ENCODE data around the gene PACC1.

DNA sequence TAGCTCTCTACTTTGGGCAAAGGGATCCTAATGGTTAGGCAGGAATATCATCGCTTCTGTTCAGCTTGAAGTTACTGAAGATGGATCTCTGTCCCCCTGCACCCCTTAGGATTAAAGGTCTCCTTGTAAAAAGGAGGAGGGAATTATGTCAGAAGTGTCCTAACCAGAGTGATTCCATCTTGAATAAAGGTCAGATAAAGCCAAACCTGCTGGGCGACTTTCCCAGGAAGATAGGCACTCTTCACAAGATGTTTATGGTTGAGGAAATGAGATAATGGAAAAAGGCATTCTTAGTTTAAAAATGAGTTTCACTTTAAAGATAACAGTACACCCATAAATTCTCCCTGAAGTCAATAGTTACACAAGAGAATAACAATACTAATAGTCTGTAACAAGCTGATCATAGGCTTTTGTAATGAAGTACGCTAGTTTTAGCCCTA, 16.3 kb upstream of the PACC1 start:
- TF ChIP-seq CTCF (IDR thresholded peaks at IDR 0.05) = no peak
- TF ChIP-seq POLR2A (IDR thresholded peaks at IDR 0.05) = no peak
